Transverse colon (tissue), 4 donors: ENCODE data around the gene KCNT1. TPM values are rescaled to one million over a fixed set of nuclear protein-coding genes. Genes with fewer than 3 reads are reported as not detected.

ENCODE experiments used
- DNase-seq: peaks from one replicate; pipeline ENCODE4 v3.0.0-alpha.2; 2019
- H3K27ac ChIP-seq, 4 donors: fragments of 200-600 bp; sonication (generic); 2 replicates each; pipeline ENCODE4 v1.5.1; 2016 to 2018; ENCODE audit warnings: inconsistent platforms in 4 of 4
- H3K27me3 ChIP-seq: fragments of 200-600 bp; sonication (generic); 2 replicates; pipeline ENCODE4 v1.5.1; 2017; ENCODE audit warnings: inconsistent platforms
- H3K36me3 ChIP-seq, 4 donors: fragments of 200-600 bp; sonication (generic); 2 replicates each; pipeline ENCODE4 v1.5.1; 2017 to 2019; ENCODE audit warnings: inconsistent platforms in 4 of 4
- H3K4me1 ChIP-seq, 4 donors: fragments of 200-600 bp; sonication (generic); 2 replicates each; pipeline ENCODE4 v1.5.1; 2017 to 2020; ENCODE audit warnings: inconsistent platforms in 4 of 4
- H3K4me3 ChIP-seq, 4 donors: fragments of 200-600 bp; sonication (generic); 1 replicate in 1 of 4; 2 replicates in 3 of 4; pipeline versions ENCODE4 v1.5.1 to v1.6.1; 2017 to 2019; ENCODE audit warnings: inconsistent platforms in 4 of 4
- H3K9me3 ChIP-seq, 2 donors: fragments of 200-600 bp; sonication (generic); 2 replicates each; pipeline ENCODE4 v1.5.1; 2017 to 2019; ENCODE audit warnings: inconsistent platforms in 2 of 2
- CTCF ChIP-seq, 5 experiments: fragments of 200-600 bp in 3 of 5; fragments of 450-650 bp in 2 of 5; sonication (generic) in 3 of 5; IDR thresholded peaks; 1 replicate in 2 of 5; 2 replicates in 3 of 5; pipeline ENCODE4 v1.5.1; 2016 to 2017; ENCODE audit warnings: antibody characterized with exemption in 5 of 5, inconsistent platforms in 3 of 5, mild to moderate bottlenecking in 2 of 5, moderate library complexity in 1 of 5
- EP300 ChIP-seq: sonication (generic); formaldehyde crosslinking; IDR thresholded peaks from one replicate; pipeline ENCODE4 v1.6.1; 2017; ENCODE audit warnings: antibody characterized with exemption, low read depth
- POLR2A ChIP-seq: fragments of 450-650 bp; IDR thresholded peaks from one replicate; pipeline ENCODE4 v1.6.1; 2016; ENCODE audit warnings: antibody characterized with exemption, mild to moderate bottlenecking, moderate library complexity
- POLR2AphosphoS5 ChIP-seq, 3 donors: sonication (generic); formaldehyde crosslinking; IDR thresholded peaks; one replicate each; pipeline ENCODE4 v1.6.1; 2016; ENCODE audit warnings: antibody characterized with exemption in 3 of 3
- WGBS, 2 donors: methylation state at CpG; one replicate each; pipeline ENCODE4 v1.1.5; 2018; ENCODE audit warnings: low coverage in 1 of 2; 5-methylcytosine and 5-hydroxymethylcytosine counted together
- in situ Hi-C, 4 donors: fragments of 200-750 bp; cut with MboI; loops; one replicate each; pipeline versions ENCODE4 v1.15.0 to v1.15.1; 2017; ENCODE audit warnings: low sequenced_read_pairs in 3 of 4, low pct_ligation_motif_present in 1 of 4, low pct_unique_long_range_greater_than_20kb in 1 of 4
- intact Hi-C: fragments of 100-400 bp; cut with DNase I; formaldehyde crosslinking; loops from one replicate; pipeline ENCODE4 v1.15.1; 2023; ENCODE audit warnings: low total_unique reads
- total RNA-seq, 4 donors: library from RNA; depleted of rRNA; stranded (reverse); fragments of >200 nt; gene quantifications; one replicate each; pipeline ENCODE4 v1.1.0, GENCODE V29; 2016

Gene KCNT1
- total RNA-seq, 4 donors from 2014 or later = 0.14 TPM; not detected in 3

GRCh38 chr9:135753391-135754105, 51.6 kb downstream of the KCNT1 start:
- H3K36me3 ChIP-seq = no peaks in the 10 kb centered on the region
- intact Hi-C loops (no loop called here), in situ Hi-C loops (no loop called here)

GRCh38 chr9:135756576-135756975, 54.6 kb downstream of the KCNT1 start:
- Histone ChIP-seq H3K36me3 (no peaks in the 10 kb centered on the region), H3K27ac (no peak overlapping the region), H3K4me1 (no peaks in the 10 kb centered on the region), H3K9me3 (no peaks in the 10 kb centered on the region), H3K27me3 (no peaks in the 10 kb centered on the region), H3K4me3 (no peak overlapping the region)
- DNase-seq = no peak
- TF ChIP-seq EP300 = no peak
- TF ChIP-seq CTCF (IDR thresholded peaks at IDR 0.05) = no peak
- no peak for TF ChIP-seq POLR2AphosphoS5 (IDR thresholded peaks at IDR 0.05)
- WGBS, 2 donors = 20 to 76% methylated on average over 1 to 9 of the region's 10 CpGs
- in situ Hi-C loops (no loop called here), intact Hi-C loops (no loop called here)

More at GRCh38 chr9:135753391-135754105, 51.6 kb downstream of the KCNT1 start:
- Histone ChIP-seq H3K9me3 (no peaks in the 10 kb centered on the region), H3K27me3 (no peaks in the 10 kb centered on the region), H3K27ac (no peak overlapping the region), H3K4me1 (no peaks in the 10 kb centered on the region), H3K4me3 (no peak overlapping the region)
- DNase-seq = no peak
- 66% methylated on average over 13 of the region's 14 CpGs; no CpG with 5 or more reads in 1 of the 2 donors for WGBS, 2 donors
- TF ChIP-seq POLR2A (no peak), POLR2AphosphoS5 (IDR thresholded peaks at IDR 0.05) (no peak), EP300 (no peak), CTCF (IDR thresholded peaks at IDR 0.05) (no peak)

- no peak overlapping the region for H3K4me3 ChIP-seq
- no peak for DNase-seq
- H3K4me1 ChIP-seq = no peaks in the 10 kb centered on the region
- TF ChIP-seq CTCF (IDR thresholded peaks at IDR 0.05) (no peak), EP300 (no peak), POLR2A (no peak), POLR2AphosphoS5 (IDR thresholded peaks at IDR 0.05) (no peak)
- H3K36me3 ChIP-seq = no peaks in the 10 kb centered on the region
- WGBS, 2 donors = 47% methylated on average over 11 of the region's 14 CpGs; no CpG with 5 or more reads in 1 of the 2 donors
- no peaks in the 10 kb centered on the region for H3K9me3 ChIP-seq
- intact Hi-C loops (no loop called here), in situ Hi-C loops (no loop called here)
- H3K27me3 ChIP-seq = no peaks in the 10 kb centered on the region
- H3K27ac ChIP-seq = no peak overlapping the region
These were observed 55.4 kb downstream of the KCNT1 start for GRCh38 chr9:135757356-135757755.

- H3K4me3 ChIP-seq = no peak overlapping the region
- H3K9me3 ChIP-seq = no peaks in the 10 kb centered on the region
- in situ Hi-C loops (no loop called here), intact Hi-C loops (no loop called here)
- DNase-seq = no peak
- H3K27ac ChIP-seq = no peak overlapping the region
- H3K27me3 ChIP-seq = no peaks in the 10 kb centered on the region
- no peaks in the 10 kb centered on the region for H3K4me1 ChIP-seq
- no peaks in the 10 kb centered on the region for H3K36me3 ChIP-seq
- 57% methylated on average over 17 of the region's 21 CpGs; no CpG with 5 or more reads in 1 of the 2 donors for WGBS, 2 donors
- TF ChIP-seq EP300 (no peak), POLR2A (no peak), CTCF (IDR thresholded peaks at IDR 0.05) (no peak), POLR2AphosphoS5 (IDR thresholded peaks at IDR 0.05) (no peak)
These were observed 56.1 kb downstream of the KCNT1 start for GRCh38 chr9:135758056-135758455.
